Activated CD4-positive, alpha-beta T cell treated with anti-CD3 and anti-CD28 coated beads, Interleukin-2, amount 10 ng/mL, durations not matched to agents 24 days and 14 days (primary cell): Measurements from ENCODE around the gene SYNE3. TPM values are rescaled to one million over a fixed set of nuclear protein-coding genes. Genes with fewer than 3 reads are reported as not detected.

Experiments used
- DNase-seq: peaks from one replicate; pipeline ENCODE4 v3.0.0; 2022
- H3K27ac Mint-ChIP-seq: one replicate; pipeline ENCODE4 v1.8.0; 2022; ENCODE audit warnings: mild to moderate bottlenecking, mixed read lengths
- H3K27me3 Mint-ChIP-seq: one replicate; pipeline ENCODE4 v1.8.0; 2022; ENCODE audit warnings: mixed read lengths
- H3K36me3 Mint-ChIP-seq: one replicate; pipeline ENCODE4 v1.8.0; 2022; ENCODE audit warnings: low read depth, mild to moderate bottlenecking, mixed read lengths
- H3K4me1 Mint-ChIP-seq: one replicate; pipeline ENCODE4 v1.8.0; 2021; ENCODE audit warnings: mixed read lengths
- H3K4me3 Mint-ChIP-seq: one replicate; pipeline ENCODE4 v1.8.0; 2022; ENCODE audit warnings: mild to moderate bottlenecking, moderate library complexity, mixed read lengths
- H3K9me3 Mint-ChIP-seq: one replicate; pipeline ENCODE4 v1.8.0; 2021; ENCODE audit warnings: mixed read lengths
- intact Hi-C: fragments of 100-400 bp; cut with micrococcal nuclease; formaldehyde crosslinking; loops from one replicate; pipeline ENCODE4 v1.15.1; 2023
- total RNA-seq: library from RNA; stranded (reverse); gene quantifications from 2 replicates; pipeline ENCODE4 v1.2.3, GENCODE V29; 2022

SYNE3 gene
- total RNA-seq, 1 donor from 2014 or later: 46.3 TPM

DNA sequence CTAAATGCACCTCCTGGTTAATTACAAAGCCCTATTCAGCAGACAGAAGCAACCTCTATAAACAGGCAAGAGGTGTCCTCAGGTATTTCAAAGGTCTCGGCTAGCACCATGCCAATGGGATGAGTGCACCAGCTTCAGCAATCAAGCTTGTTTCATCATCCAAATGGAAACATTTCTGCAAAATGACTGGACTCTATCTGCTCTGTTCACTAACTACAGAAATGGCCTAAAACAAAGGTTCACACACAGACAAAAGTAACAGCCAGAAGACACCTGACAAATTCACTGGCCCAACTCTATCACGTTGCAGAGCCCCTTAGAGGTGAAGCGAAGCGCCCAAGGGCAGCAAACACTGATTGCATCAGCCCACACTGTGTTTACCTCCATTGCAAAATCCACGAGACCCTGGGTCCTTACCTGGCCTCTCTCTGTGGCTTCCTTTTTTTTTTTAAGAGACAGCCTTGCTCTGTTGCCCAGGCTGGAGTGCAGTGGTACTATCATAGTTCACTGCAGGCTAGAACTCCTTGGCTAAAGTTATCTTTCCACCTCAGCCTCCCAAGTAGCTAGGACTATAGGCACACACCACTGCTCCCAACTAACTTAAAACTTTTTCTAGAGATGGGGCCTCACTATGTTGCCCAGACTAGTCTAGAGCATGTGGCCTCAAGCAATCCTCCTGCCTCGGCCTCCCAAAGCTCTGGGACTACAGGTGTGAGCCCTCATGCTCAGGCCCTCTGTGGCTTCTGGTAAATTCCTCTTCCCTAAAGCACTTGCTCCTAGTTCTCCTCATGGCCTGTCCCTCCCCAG lies 8.5 kb upstream of the SYNE3 start:
- no peak for DNase-seq
- peak overlapping the region; percentile 76 for H3K4me3 Mint-ChIP-seq
- peaks cover 5% of the 10 kb centered on the region for H3K36me3 Mint-ChIP-seq
- H3K4me1 Mint-ChIP-seq: peaks cover 68% of the 10 kb centered on the region
- peak overlapping the region; percentile 96 for H3K27ac Mint-ChIP-seq
- no peaks in the 10 kb centered on the region for H3K27me3 Mint-ChIP-seq
- H3K9me3 Mint-ChIP-seq: no peaks in the 10 kb centered on the region
- intact Hi-C loops: loop anchor here (5.0 kb wide), 1 partner anchor 258 kb away; no protein-coding TSS in a partner anchor

DNA sequence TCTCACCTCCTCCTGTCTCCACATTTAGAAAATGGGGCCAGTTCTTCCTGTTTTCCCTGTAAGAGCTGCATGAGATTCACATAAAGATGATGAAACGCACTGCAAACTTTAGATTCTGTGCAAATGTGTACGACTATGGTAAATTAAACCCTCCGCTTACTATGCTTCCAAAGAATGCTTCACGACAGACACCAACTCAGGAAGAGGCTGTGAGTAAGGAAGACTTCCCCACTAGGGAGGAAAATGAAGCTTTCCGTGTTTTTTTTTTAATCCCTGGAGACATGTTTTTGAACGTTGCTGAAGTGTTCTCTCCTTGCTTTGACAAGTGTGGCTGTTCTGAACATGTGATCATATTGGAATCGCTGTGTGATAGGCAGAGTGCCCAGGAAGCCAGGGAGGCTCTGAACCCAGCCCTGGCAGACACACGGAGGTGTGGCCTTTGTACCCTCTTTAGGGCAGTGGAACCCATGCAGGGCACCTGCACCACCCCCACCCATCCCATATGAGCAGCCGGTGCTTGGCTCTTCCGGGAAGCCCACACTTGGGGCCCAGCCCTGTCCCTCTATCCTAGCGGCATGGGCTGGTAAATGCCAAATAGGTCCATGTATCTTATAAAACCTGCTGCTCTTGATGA lies 7.5 kb upstream of the SYNE3 start:
- no peaks in the 10 kb centered on the region for H3K27me3 Mint-ChIP-seq
- H3K4me3 Mint-ChIP-seq: peak overlapping the region; percentile 76
- no peaks in the 10 kb centered on the region for H3K9me3 Mint-ChIP-seq
- H3K36me3 Mint-ChIP-seq: no peaks in the 10 kb centered on the region
- peak; percentile 81 for DNase-seq
- intact Hi-C loops: loop anchor here (1.0 to 5.0 kb wide), 4 partner anchors 10 to 257 kb away; no protein-coding TSS in a partner anchor
- peaks cover 75% of the 10 kb centered on the region for H3K4me1 Mint-ChIP-seq
- H3K27ac Mint-ChIP-seq: peak overlapping the region; percentile 96

DNA sequence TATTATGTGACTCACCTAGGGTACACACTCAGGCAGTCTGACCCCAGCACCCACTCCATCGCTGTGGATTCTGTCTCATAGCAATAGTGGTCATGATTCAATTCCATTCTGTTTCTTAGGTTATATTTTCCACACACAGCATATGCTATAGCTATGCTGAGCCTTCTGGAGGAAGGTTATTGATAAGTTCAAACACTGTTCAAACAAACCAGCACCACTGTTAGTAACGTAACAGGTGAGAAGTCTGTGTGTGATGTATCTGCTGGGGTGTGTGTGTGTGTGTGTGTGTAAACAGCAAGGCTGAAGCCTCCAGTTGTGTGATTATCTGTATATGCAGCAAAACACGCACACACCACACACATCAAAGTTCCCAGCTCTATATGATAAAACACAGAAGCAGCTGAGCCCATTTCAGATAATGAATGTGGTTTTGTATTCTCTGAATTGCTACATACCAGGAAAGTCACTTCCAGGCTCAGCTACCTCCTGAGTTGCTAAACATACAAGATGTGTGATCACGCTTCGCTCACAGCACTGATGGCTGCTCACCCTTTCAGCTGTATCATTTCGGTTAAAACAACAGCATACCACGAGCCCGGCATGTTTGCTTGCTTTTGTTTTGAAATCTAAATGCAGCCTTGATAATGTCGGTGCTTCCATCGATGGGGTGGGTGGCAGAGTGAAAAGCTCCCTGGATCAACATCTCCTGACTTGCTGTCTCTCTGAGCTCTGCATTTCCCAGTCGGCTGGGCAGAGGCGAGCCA lies 6.8 kb upstream of the SYNE3 start:
- peak; percentile 87 for DNase-seq
- Mint-ChIP-seq H3K27me3 (no peaks in the 10 kb centered on the region), H3K4me1 (peaks cover 81% of the 10 kb centered on the region), H3K36me3 (no peaks in the 10 kb centered on the region), H3K4me3 (peak overlapping the region; percentile 76), H3K9me3 (no peaks in the 10 kb centered on the region), H3K27ac (peak overlapping the region; percentile 96)
- intact Hi-C loops: loop anchor here (1.0 to 5.0 kb wide), 4 partner anchors 11 to 256 kb away; no protein-coding TSS in a partner anchor

- Mint-ChIP-seq H3K27me3 (no peaks in the 10 kb centered on the region), H3K27ac (peak overlapping the region; percentile 96), H3K9me3 (no peaks in the 10 kb centered on the region), H3K4me1 (peaks cover 87% of the 10 kb centered on the region), H3K4me3 (peak overlapping the region; percentile 76), H3K36me3 (no peaks in the 10 kb centered on the region)
- peak; percentile 66 for DNase-seq
- intact Hi-C loops: loop anchor here (5.0 kb wide), 1 partner anchor 255 kb away; no protein-coding TSS in a partner anchor
Observed at GRCh38 chr14:95522556-95522955, 6.1 kb upstream of the SYNE3 start.

DNA sequence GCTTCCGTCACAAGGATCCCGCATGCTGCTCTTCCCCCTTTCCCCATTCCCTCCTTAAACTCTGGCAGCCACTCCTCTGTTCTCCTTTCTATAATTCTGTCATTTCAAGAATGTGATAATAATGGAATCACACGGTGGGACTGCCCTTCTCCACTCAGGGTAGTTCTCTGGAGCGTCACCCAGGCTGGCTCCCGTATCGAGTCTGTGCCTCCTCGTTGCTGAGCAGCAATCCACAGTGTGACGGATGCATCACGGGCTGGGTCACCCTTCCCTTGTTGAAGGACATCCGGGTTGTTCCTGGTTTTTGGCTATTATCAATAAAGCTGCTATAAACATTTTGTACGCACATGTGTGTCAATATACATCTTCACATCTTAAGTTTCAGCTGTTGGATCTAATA lies 5.7 kb upstream of the SYNE3 start:
- DNase-seq: no peak
- H3K27me3 Mint-ChIP-seq: no peaks in the 10 kb centered on the region
- no peaks in the 10 kb centered on the region for H3K36me3 Mint-ChIP-seq
- H3K4me1 Mint-ChIP-seq: peaks cover 87% of the 10 kb centered on the region
- H3K4me3 Mint-ChIP-seq: peak overlapping the region; percentile 76
- no peaks in the 10 kb centered on the region for H3K9me3 Mint-ChIP-seq
- intact Hi-C loops: loop anchor here (5.0 kb wide), 1 partner anchor 255 kb away; no protein-coding TSS in a partner anchor
- H3K27ac Mint-ChIP-seq: peak overlapping the region; percentile 96

- Mint-ChIP-seq H3K4me1 (peaks cover 80% of the 10 kb centered on the region), H3K4me3 (no peak overlapping the region), H3K9me3 (no peaks in the 10 kb centered on the region), H3K27ac (no peak overlapping the region), H3K36me3 (no peaks in the 10 kb centered on the region), H3K27me3 (no peaks in the 10 kb centered on the region)
- intact Hi-C loops: loop anchor here (5.0 kb wide), 1 partner anchor 254 kb away; no protein-coding TSS in a partner anchor
- no peak for DNase-seq
Observed at GRCh38 chr14:95521001-95521400, 4.6 kb upstream of the SYNE3 start.

GRCh38 chr14:95520346-95520745 lies 3.9 kb upstream of the SYNE3 start:
- Mint-ChIP-seq H3K27ac (peak overlapping the region; percentile 98), H3K4me1 (peaks cover 78% of the 10 kb centered on the region), H3K9me3 (no peaks in the 10 kb centered on the region), H3K27me3 (no peaks in the 10 kb centered on the region), H3K4me3 (peak overlapping the region; percentile 71), H3K36me3 (peaks cover 2% of the 10 kb centered on the region)
- peak; percentile 69 for DNase-seq
- intact Hi-C loops: loop anchor here (5.0 kb wide), 1 partner anchor 253 kb away; no protein-coding TSS in a partner anchor

DNA sequence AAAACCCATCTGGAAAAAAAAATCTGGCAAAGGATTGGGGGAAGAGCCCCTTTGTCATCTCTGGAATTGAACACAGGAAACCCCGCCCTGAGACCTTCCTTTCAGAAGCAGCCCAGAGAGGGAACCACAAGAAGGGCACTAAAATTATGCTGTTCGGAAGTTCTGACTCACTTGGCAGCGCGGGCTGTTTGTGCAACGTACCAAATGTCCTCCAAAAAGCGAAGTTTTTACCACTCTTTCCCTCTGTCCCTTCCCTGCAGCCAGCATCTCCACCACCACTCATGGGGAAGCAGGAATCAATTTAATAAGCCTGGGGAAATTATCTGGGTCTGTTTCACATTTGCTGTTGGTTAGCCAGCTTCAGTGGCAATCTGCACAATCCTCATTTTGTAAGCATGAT lies 3.2 kb upstream of the SYNE3 start:
- no peaks in the 10 kb centered on the region for H3K9me3 Mint-ChIP-seq
- DNase-seq: peak; percentile 90
- no peaks in the 10 kb centered on the region for H3K27me3 Mint-ChIP-seq
- H3K4me3 Mint-ChIP-seq: peak overlapping the region; percentile 71
- peaks cover 76% of the 10 kb centered on the region for H3K4me1 Mint-ChIP-seq
- intact Hi-C loops: loop anchor here (5.0 kb wide), 1 partner anchor 252 kb away; no protein-coding TSS in a partner anchor
- peak overlapping the region; percentile 98 for H3K27ac Mint-ChIP-seq
- peaks cover 5% of the 10 kb centered on the region for H3K36me3 Mint-ChIP-seq

DNA sequence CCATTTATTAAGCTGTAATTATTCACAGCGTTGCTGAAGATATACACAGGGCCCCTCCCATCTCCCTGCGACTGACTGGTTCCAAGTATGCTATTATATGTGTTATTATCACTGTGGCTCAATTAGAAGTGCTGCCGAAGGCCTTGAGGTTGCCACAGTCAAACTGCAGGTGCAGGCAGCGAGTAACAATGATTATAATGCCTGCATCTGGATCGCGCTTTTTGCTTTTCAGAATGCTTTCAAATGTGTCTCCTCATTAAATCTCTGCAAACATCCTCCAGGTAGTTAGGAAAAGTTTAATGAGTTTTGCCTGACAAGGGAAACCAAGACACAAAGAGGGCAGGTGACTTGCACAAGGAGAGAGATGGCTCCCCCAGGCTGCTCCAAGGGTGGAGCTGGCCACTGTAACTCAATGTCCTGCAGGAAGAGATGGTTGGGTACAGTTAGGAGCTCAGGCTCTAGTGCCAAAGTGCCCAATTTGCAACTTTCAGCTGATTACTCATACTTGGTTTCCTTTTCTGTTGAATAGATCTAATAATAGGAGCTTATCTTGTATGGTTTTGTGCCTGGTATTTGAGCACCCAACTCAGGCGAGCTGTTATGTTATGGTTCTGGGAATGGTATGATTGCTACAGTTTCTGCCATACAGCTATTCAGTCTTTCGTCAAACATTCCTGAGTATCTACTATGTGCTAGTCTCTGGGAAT lies 1.7 kb upstream of the SYNE3 start:
- H3K9me3 Mint-ChIP-seq: no peaks in the 10 kb centered on the region
- H3K4me3 Mint-ChIP-seq: peak overlapping the region; percentile 82
- peaks cover 5% of the 10 kb centered on the region for H3K36me3 Mint-ChIP-seq
- intact Hi-C loops: no loop called here
- peak overlapping the region; percentile 98 for H3K27ac Mint-ChIP-seq
- peak; percentile 66 for DNase-seq
- peaks cover 66% of the 10 kb centered on the region for H3K4me1 Mint-ChIP-seq
- no peaks in the 10 kb centered on the region for H3K27me3 Mint-ChIP-seq

DNA sequence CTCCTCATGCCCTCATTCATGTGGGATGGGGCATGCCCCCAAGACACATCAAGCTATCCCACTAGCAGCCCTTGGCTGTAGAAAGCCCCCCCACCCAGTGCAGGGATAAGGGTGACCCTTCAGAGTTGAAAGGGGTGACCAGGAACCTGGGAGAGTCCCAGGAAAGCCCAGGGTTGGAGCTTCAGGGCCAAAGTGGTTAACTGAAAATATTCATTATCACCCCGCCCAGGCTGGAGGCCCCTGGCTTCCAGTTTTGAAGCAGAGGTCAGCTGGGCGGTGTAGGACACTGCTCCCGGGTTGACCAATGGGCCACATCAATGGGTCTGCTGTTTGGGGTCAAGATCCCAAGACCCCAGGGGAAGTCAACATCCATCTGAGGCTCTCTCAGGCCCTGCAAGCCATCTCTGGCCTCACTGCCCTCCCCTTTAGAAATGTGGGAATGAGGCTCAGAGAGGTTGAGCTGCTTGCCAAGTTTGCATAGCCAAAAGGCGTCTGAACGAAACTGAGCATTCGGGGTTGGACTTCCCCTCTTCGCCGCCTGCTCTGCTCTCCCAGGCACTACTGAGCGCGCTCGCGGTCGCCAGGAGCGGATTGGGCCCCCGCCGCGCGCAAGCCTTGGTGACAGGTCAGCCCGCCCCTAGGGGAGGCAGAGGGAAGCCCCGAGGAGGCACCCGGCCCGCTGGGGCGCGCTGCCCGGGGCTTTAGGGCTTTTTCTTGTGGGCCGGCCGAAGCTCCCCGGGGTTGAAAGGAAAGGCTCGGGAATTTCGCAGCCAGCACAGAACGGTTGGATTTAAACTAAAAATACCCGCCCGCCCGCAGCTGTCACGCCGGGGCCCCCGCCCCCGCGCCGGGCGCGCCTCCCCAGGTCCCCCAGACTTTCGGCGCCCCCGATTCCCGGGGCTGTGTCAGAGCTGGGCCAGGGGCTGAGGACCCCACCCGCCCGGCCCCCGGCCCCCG lies 576 bp downstream of the SYNE3 start:
- Mint-ChIP-seq H3K4me1 (peaks cover 60% of the 10 kb centered on the region), H3K27me3 (no peaks in the 10 kb centered on the region), H3K36me3 (peaks cover 16% of the 10 kb centered on the region), H3K27ac (peak overlapping the region; percentile 90), H3K9me3 (no peaks in the 10 kb centered on the region), H3K4me3 (peak overlapping the region; percentile 95)
- intact Hi-C loops: loop anchor here (1.0 to 2.0 kb wide), 4 partner anchors 11 to 74 kb away; no protein-coding TSS in a partner anchor
- peak; percentile 96 for DNase-seq

- Mint-ChIP-seq H3K9me3 (no peaks in the 10 kb centered on the region), H3K27ac (peak overlapping the region; percentile 79), H3K27me3 (no peaks in the 10 kb centered on the region), H3K4me3 (peak overlapping the region; percentile 95), H3K36me3 (peaks cover 18% of the 10 kb centered on the region), H3K4me1 (peaks cover 60% of the 10 kb centered on the region)
- peak; percentile 71 for DNase-seq
- intact Hi-C loops: no loop called here
Observed at GRCh38 chr14:95515080-95515489, 1.4 kb downstream of the SYNE3 start.
